Measurements from ENCODE around the gene BLACAT1.
A peak's percentile ranks its signal among the peaks of the same experiment; 100 is the strongest.

BLACAT1 gene

GRCh38 chr1:205455581-205456382 is at the start of gene BLACAT1:
TSS of gene BLACAT1 (minus strand) at chr1:205456045.
- no peak for FAIRE-seq

- FAIRE-seq = no peak
Observed at GRCh38 chr1:205505076-205505729, 49.4 kb upstream of the BLACAT1 start.

- FAIRE-seq = no peak
Observed at GRCh38 chr1:205504311-205505075, 48.6 kb upstream of the BLACAT1 start, which contains the start of gene CDK18. TSS of gene CDK18 (plus strand) at chr1:205504669. CDS start at chr1:205523168, 18,499 bp downstream.

GRCh38 chr1:205502992-205503391 is 47.1 kb upstream of the BLACAT1 start:
- FAIRE-seq = no peak

GRCh38 chr1:205502111-205502810 is 46.4 kb upstream of the BLACAT1 start:
- FAIRE-seq = no peak

GRCh38 chr1:205500240-205501233 is 44.7 kb upstream of the BLACAT1 start:
- FAIRE-seq = no peak

- FAIRE-seq = no peak
Observed at GRCh38 chr1:205499789-205500188, 43.9 kb upstream of the BLACAT1 start.

- FAIRE-seq = no peak
Observed at GRCh38 chr1:205497351-205497750, 41.5 kb upstream of the BLACAT1 start.

- FAIRE-seq = no peak
Observed at GRCh38 chr1:205496661-205497060, 40.8 kb upstream of the BLACAT1 start.

- FAIRE-seq = no peak
Observed at GRCh38 chr1:205495237-205495823, 39.5 kb upstream of the BLACAT1 start.

GRCh38 chr1:205494115-205494514 is 38.3 kb upstream of the BLACAT1 start:
- FAIRE-seq = no peak

- no peak for FAIRE-seq
Observed at GRCh38 chr1:205493241-205494085, 37.6 kb upstream of the BLACAT1 start.

GRCh38 chr1:205492774-205493173 is 36.9 kb upstream of the BLACAT1 start:
- FAIRE-seq = no peak

- no peak for FAIRE-seq
Observed at GRCh38 chr1:205492201-205492667, 36.4 kb upstream of the BLACAT1 start.

GRCh38 chr1:205491794-205492193 is 35.9 kb upstream of the BLACAT1 start:
- no peak for FAIRE-seq

GRCh38 chr1:205488074-205488723 is 32.4 kb upstream of the BLACAT1 start:
- peak; percentile 83 for FAIRE-seq

- no peak for FAIRE-seq
Observed at GRCh38 chr1:205486258-205486657, 30.4 kb upstream of the BLACAT1 start.

GRCh38 chr1:205484985-205485967 is 29.4 kb upstream of the BLACAT1 start:
- FAIRE-seq = peak; percentile 44

Data from G401.6 (cell line).